SK-N-SH (cell line): Measurements from ENCODE around the gene MYB. TPM values are rescaled to one million over a fixed set of nuclear protein-coding genes. Genes with fewer than 3 reads are reported as not detected.

Source experiments
- CTCF ChIA-PET: fragments of 300-600, 350-600 bp; formaldehyde crosslinking; extraction: SDS; loops from one replicate; lab custom pipeline; 2021; lab: Yijun Ruan, JAX
- POLR2A ChIA-PET: fragments of 350-600 bp; sonication (Branson Sonifier 250); formaldehyde crosslinking; extraction: SDS; loops from one replicate; lab custom pipeline; 2020; ENCODE audit warnings: antibody characterized with exemption, inconsistent platforms; lab: Yijun Ruan, JAX
- DNase-seq: peaks from one replicate; pipeline ENCODE4 v3.0.0; 2012
- H2AFZ ChIP-seq: fragments of 200-600 bp; sonication (generic); 2 replicates; pipeline ENCODE4 v1.8.1; 2016; ENCODE audit warnings: antibody characterized with exemption, mild to moderate bottlenecking, low read depth
- H3F3A ChIP-seq: fragments of 200-600 bp; sonication (generic); replicated peaks from 2 replicates; pipeline ENCODE3; 2016; ENCODE audit warnings: antibody characterized with exemption, mild to moderate bottlenecking; ENCODE audit not compliant: insufficient read depth
- H3K27ac ChIP-seq, 2 experiments: fragments of 200-500 bp in 1 of 2; fragments of 200-600 bp in 1 of 2; sonication (Bioruptor generic) in 1 of 2; sonication (generic), shearing (Covaris generic) in 1 of 2; 2 replicates each; pipeline versions ENCODE4 v1.5.1 to v1.6.1; 2014 to 2016; ENCODE audit warnings: low read depth in 2 of 2, inconsistent platforms in 1 of 2, low read length in 1 of 2, mild to moderate bottlenecking in 1 of 2, mixed read lengths in 1 of 2
- H3K27me3 ChIP-seq: fragments of 200-600 bp; sonication (generic), shearing (Covaris generic); 2 replicates; pipeline ENCODE4 v1.6.1; 2016; ENCODE audit warnings: mixed run types; ENCODE audit not compliant: insufficient read depth
- H3K36me3 ChIP-seq, 2 experiments: fragments of 200-500 bp in 1 of 2; fragments of 200-600 bp in 1 of 2; sonication (Bioruptor generic) in 1 of 2; sonication (generic) in 1 of 2; replicated peaks in 1 of 2; 2 replicates each; pipeline versions ENCODE3 to v1.5.1; 2014 to 2016; ENCODE audit warnings: low read length in 1 of 2, mild to moderate bottlenecking in 1 of 2; ENCODE audit not compliant: insufficient read depth in 2 of 2, control insufficient read depth in 1 of 2
- H3K4me1 ChIP-seq, 2 experiments: fragments of 200-500 bp in 1 of 2; fragments of 200-600 bp in 1 of 2; sonication (Bioruptor generic) in 1 of 2; sonication (generic), shearing (Covaris generic) in 1 of 2; 2 replicates each; pipeline versions ENCODE4 v1.5.1 to v1.6.1; 2014 to 2016; ENCODE audit warnings: low read depth in 1 of 2, low read length in 1 of 2, mixed run types in 1 of 2; ENCODE audit not compliant: insufficient read depth in 2 of 2, control insufficient read depth in 1 of 2
- H3K4me2 ChIP-seq: fragments of 200-600 bp; sonication (generic), shearing (Covaris generic); 2 replicates; pipeline ENCODE4 v1.6.1; 2017; ENCODE audit warnings: mixed run types
- H3K4me3 ChIP-seq, 2 experiments: fragments of 200-500 bp in 1 of 2; fragments of 200-600 bp in 1 of 2; sonication (Bioruptor generic) in 1 of 2; sonication (generic), shearing (Covaris generic) in 1 of 2; 2 replicates each; pipeline versions ENCODE4 v1.5.1 to v1.8.1; 2014 to 2016; ENCODE audit warnings: low read depth in 2 of 2, inconsistent platforms in 1 of 2, low read length in 1 of 2, mild to moderate bottlenecking in 1 of 2, mixed read lengths in 1 of 2, moderate library complexity in 1 of 2
- H3K79me2 ChIP-seq: fragments of 200-600 bp; sonication (generic); 2 replicates; pipeline ENCODE4 v1.8.1; 2017; ENCODE audit warnings: mild to moderate bottlenecking; ENCODE audit not compliant: insufficient read depth
- H3K9ac ChIP-seq: fragments of 200-600 bp; sonication (generic); 2 replicates; pipeline ENCODE4 v1.6.1; 2017; ENCODE audit warnings: mixed run types
- H3K9me2 ChIP-seq: fragments of 200-600 bp; sonication (generic); 2 replicates; pipeline ENCODE4 v1.6.1; 2017; ENCODE audit warnings: mixed run types
- H3K9me3 ChIP-seq: fragments of 200-600 bp; sonication (generic); 2 replicates; pipeline ENCODE4 v1.6.1; 2017; ENCODE audit warnings: mixed run types, mild to moderate bottlenecking, moderate library complexity
- H4K20me1 ChIP-seq: fragments of 200-600 bp; sonication (generic); 2 replicates; pipeline ENCODE4 v1.6.1; 2017; ENCODE audit warnings: mild to moderate bottlenecking, mixed run types; ENCODE audit not compliant: insufficient read depth
- ELF1 ChIP-seq: IDR thresholded peaks from 2 replicates; pipeline ENCODE4 v1.4.0; 2012
- EZH2phosphoT487 ChIP-seq: fragments of 200-600 bp; sonication (generic); IDR thresholded peaks from 2 replicates; pipeline ENCODE4 v1.6.1; 2017; ENCODE audit warnings: low read depth, mixed run types, mild to moderate bottlenecking, antibody characterized with exemption, moderate library complexity, borderline replicate concordance
- FOSL2 ChIP-seq: IDR thresholded peaks from 2 replicates; pipeline ENCODE4 v1.4.0; 2012; ENCODE audit warnings: low read depth, mild to moderate bottlenecking, moderate library complexity, borderline replicate concordance
- FOXJ3 ChIP-seq: sonication (generic); formaldehyde crosslinking; IDR thresholded peaks from 2 replicates; pipeline ENCODE4 v1.5.1; 2020; ENCODE audit warnings: mild to moderate bottlenecking, missing genetic modification reagents
- FOXM1 ChIP-seq: IDR thresholded peaks from 2 replicates; pipeline ENCODE4 v1.4.0; 2012; ENCODE audit warnings: low read depth, mild to moderate bottlenecking
- GABPA ChIP-seq: IDR thresholded peaks from 2 replicates; pipeline ENCODE4 v1.4.0; 2012; ENCODE audit warnings: low read depth, mild to moderate bottlenecking
- GATA2 ChIP-seq: sonication (generic); formaldehyde crosslinking; IDR thresholded peaks from 2 replicates; pipeline ENCODE4 v1.5.0; 2020; ENCODE audit warnings: mild to moderate bottlenecking, missing genetic modification reagents
- MEF2A ChIP-seq: IDR thresholded peaks from 2 replicates; pipeline ENCODE4 v1.4.0; 2012; ENCODE audit warnings: low read depth, borderline replicate concordance
- MXI1 ChIP-seq: IDR thresholded peaks from 2 replicates; pipeline ENCODE4 v1.6.1; 2012; ENCODE audit warnings: mild to moderate bottlenecking, low read depth, low read length, improper control_type of control experiment
- NRF1 ChIP-seq: IDR thresholded peaks from 2 replicates; pipeline ENCODE4 v1.6.1; 2012; ENCODE audit warnings: low read depth, mild to moderate bottlenecking, low read length
- POLR2AphosphoS5 ChIP-seq: IDR thresholded peaks from 2 replicates; pipeline ENCODE4 v1.6.1; 2012; ENCODE audit warnings: low read depth, low read length
- RAD21 ChIP-seq: IDR thresholded peaks from 2 replicates; pipeline ENCODE4 v1.6.1; 2012; ENCODE audit warnings: mild to moderate bottlenecking, low read length
- RCOR1 ChIP-seq: fragments of 150-350 bp; IDR thresholded peaks from 2 replicates; pipeline ENCODE4 v1.6.1; 2017; ENCODE audit warnings: antibody characterized with exemption, low read length
- RFX5 ChIP-seq: IDR thresholded peaks from 2 replicates; pipeline ENCODE4 v1.6.1; 2012; ENCODE audit warnings: mild to moderate bottlenecking, improper control_type of control experiment, low read length
- SIN3A ChIP-seq: IDR thresholded peaks from 2 replicates; pipeline ENCODE4 v1.6.1; 2012; ENCODE audit warnings: low read depth, mild to moderate bottlenecking, low read length, moderate library complexity, borderline replicate concordance
- TAF1 ChIP-seq: IDR thresholded peaks from 2 replicates; pipeline ENCODE4 v1.6.1; 2012; ENCODE audit warnings: low read depth, mild to moderate bottlenecking, low read length, moderate library complexity, borderline replicate concordance
- TCF12 ChIP-seq: IDR thresholded peaks from 2 replicates; pipeline ENCODE4 v1.4.0; 2012
- TEAD4 ChIP-seq: IDR thresholded peaks from 2 replicates; pipeline ENCODE4 v1.4.0; 2012; ENCODE audit warnings: mild to moderate bottlenecking, borderline replicate concordance; ENCODE audit not compliant: insufficient read depth
- YY1 ChIP-seq: IDR thresholded peaks from 2 replicates; pipeline ENCODE4 v1.4.0; 2012; ENCODE audit warnings: low read depth, mild to moderate bottlenecking
- WGBS: methylation state at CpG from one replicate; pipeline ENCODE4 v1.1.6; 2017; ENCODE audit warnings: low lambda C conversion rate; 5-methylcytosine and 5-hydroxymethylcytosine counted together
- polyA plus RNA-seq, 3 experiments: library from polyadenylated mRNA; depleted of rRNA; stranded (reverse); fragments of >200 nt; gene quantifications; 2 replicates each; pipeline ENCODE4 v1.2.3, GENCODE V29; 2012
- TF ChIP-seq, protein P1 (sequence below): IDR thresholded peaks from 2 replicates; pipeline ENCODE4 v1.4.0; 2012; ENCODE audit warnings: low read depth
- TF ChIP-seq, protein P2 (sequence below): IDR thresholded peaks from 2 replicates; pipeline ENCODE4 v1.4.0; 2012; ENCODE audit warnings: low read depth, borderline replicate concordance
- TF ChIP-seq, protein P3 (sequence below): IDR thresholded peaks from 2 replicates; pipeline ENCODE4; 2012
- TF ChIP-seq, protein P4 (sequence below): fragments of 200-600 bp; sonication (generic); IDR thresholded peaks from 2 replicates; pipeline ENCODE4 v1.6.1; 2017; ENCODE audit warnings: antibody characterized with exemption, mild to moderate bottlenecking, moderate library complexity

Gene MYB
- polyA plus RNA-seq, 1 of the 3 experiments (the other 2 are of a cell fraction): 0.85 TPM

DNA sequence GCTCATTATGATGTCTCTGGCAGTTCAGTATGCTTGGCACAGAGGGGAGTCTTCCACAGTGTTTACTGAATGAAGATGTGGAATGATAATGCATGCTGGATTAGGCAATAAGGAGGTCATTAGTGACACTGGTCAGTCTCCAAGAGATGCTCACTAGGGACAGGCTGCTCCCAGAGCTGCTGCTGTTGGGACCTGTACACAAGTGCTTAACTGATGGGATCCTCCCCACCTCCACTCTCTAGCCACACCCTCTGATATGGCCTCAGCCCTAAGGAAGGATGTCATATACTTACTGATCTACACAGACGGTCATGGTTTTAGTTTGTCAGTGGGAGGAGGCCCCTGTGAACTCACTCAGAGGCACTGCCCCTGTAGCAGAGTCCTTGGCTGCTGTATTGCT is 73.4 kb downstream of the MYB start:
- Histone ChIP-seq H3K27ac (no peak overlapping the region), H3K36me3 (no peaks in the 10 kb centered on the region), H2AFZ (no peak overlapping the region)
- TF ChIP-seq TAF1 (no peak), MXI1 (no peak), NRF1 (no peak), RAD21 (no peak), EZH2phosphoT487 (no peak), TEAD4 (no peak), RFX5 (no peak), YY1 (no peak), ELF1 (no peak), POLR2AphosphoS5 (no peak), RCOR1 (no peak), FOXJ3 (CRISPR knock-in tag) (no peak), FOXM1 (no peak), MEF2A (no peak), GATA2 (CRISPR knock-in tag) (no peak)
- TF ChIP-seq, protein P1, sequence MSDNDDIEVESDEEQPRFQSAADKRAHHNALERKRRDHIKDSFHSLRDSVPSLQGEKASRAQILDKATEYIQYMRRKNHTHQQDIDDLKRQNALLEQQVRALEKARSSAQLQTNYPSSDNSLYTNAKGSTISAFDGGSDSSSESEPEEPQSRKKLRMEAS: no peak
- TF ChIP-seq, protein P2, sequence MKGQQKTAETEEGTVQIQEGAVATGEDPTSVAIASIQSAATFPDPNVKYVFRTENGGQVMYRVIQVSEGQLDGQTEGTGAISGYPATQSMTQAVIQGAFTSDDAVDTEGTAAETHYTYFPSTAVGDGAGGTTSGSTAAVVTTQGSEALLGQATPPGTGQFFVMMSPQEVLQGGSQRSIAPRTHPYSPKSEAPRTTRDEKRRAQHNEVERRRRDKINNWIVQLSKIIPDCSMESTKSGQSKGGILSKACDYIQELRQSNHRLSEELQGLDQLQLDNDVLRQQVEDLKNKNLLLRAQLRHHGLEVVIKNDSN: no peak
- TF ChIP-seq, protein P3, sequence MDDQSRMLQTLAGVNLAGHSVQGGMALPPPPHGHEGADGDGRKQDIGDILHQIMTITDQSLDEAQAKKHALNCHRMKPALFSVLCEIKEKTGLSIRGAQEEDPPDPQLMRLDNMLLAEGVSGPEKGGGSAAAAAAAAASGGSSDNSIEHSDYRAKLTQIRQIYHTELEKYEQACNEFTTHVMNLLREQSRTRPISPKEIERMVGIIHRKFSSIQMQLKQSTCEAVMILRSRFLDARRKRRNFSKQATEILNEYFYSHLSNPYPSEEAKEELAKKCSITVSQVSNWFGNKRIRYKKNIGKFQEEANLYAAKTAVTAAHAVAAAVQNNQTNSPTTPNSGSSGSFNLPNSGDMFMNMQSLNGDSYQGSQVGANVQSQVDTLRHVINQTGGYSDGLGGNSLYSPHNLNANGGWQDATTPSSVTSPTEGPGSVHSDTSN: no peak
- TF ChIP-seq, all 33 proteins: peak for 0
- POLR2A ChIA-PET: no interaction called here
- no peak for DNase-seq
- Histone ChIP-seq H3K9ac (no peak overlapping the region), H3K4me3 (no peak overlapping the region), H3K4me1 (no peaks in the 10 kb centered on the region; a peak in 1 of 4 replicates), H4K20me1 (no peaks in the 10 kb centered on the region), H3K9me3 (no peaks in the 10 kb centered on the region), H3K79me2 (no peaks in the 10 kb centered on the region), H3K9me2 (no peaks in the 10 kb centered on the region), H3K4me2 (no peak overlapping the region), H3K27me3 (no peaks in the 10 kb centered on the region), H3F3A (peaks cover 6% of the 10 kb centered on the region)
- WGBS: 50% methylated on average over 1 of the region's 1 CpG
- CTCF ChIA-PET: no interaction called here

DNA sequence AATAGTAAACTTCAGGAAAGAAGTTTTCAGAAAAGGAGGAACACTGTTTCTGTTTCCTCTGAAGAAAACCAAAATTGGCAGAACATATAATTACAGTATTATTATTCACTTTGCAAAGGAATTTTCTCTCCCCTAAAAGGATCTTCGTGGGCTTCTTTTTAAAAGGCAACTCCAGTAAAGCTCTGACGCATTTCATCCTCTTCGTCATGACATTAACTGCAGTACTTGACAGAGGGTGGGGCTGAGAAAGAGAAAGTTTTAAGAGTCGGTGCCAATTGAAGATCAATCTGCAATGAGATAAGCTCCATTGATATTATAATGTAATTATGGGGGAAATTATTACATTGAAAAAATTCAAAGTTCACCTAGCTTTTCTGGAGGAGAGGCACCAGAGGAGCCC is 75.8 kb downstream of the MYB start:
- no peak for DNase-seq
- H4K20me1 ChIP-seq: no peaks in the 10 kb centered on the region
- H3K4me3 ChIP-seq: no peak overlapping the region
- no peaks in the 10 kb centered on the region for H3K9me3 ChIP-seq
- no peaks in the 10 kb centered on the region; a peak in 1 of 4 replicates for H3K4me1 ChIP-seq
- WGBS: 76% methylated on average over 4 of the region's 4 CpGs
- POLR2A ChIA-PET: no interaction called here
- H3K79me2 ChIP-seq: no peaks in the 10 kb centered on the region
- no peaks in the 10 kb centered on the region for H3K27me3 ChIP-seq
- H3F3A ChIP-seq: no peaks in the 10 kb centered on the region
- H3K4me2 ChIP-seq: no peak overlapping the region
- CTCF ChIA-PET: no interaction called here
- no peaks in the 10 kb centered on the region for H3K9me2 ChIP-seq
- no peak overlapping the region for H3K9ac ChIP-seq
- no peaks in the 10 kb centered on the region for H3K36me3 ChIP-seq
- no peak overlapping the region for H3K27ac ChIP-seq
- no peak for TF ChIP-seq FOXM1
- TF ChIP-seq ELF1: no peak
- TF ChIP-seq YY1: no peak
- TF ChIP-seq, protein P4, sequence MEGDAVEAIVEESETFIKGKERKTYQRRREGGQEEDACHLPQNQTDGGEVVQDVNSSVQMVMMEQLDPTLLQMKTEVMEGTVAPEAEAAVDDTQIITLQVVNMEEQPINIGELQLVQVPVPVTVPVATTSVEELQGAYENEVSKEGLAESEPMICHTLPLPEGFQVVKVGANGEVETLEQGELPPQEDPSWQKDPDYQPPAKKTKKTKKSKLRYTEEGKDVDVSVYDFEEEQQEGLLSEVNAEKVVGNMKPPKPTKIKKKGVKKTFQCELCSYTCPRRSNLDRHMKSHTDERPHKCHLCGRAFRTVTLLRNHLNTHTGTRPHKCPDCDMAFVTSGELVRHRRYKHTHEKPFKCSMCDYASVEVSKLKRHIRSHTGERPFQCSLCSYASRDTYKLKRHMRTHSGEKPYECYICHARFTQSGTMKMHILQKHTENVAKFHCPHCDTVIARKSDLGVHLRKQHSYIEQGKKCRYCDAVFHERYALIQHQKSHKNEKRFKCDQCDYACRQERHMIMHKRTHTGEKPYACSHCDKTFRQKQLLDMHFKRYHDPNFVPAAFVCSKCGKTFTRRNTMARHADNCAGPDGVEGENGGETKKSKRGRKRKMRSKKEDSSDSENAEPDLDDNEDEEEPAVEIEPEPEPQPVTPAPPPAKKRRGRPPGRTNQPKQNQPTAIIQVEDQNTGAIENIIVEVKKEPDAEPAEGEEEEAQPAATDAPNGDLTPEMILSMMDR: no peak
- no peak for TF ChIP-seq TAF1
- no peak for TF ChIP-seq TCF12
- TF ChIP-seq GABPA: no peak
- TF ChIP-seq FOXJ3 (CRISPR knock-in tag): no peak
- TF ChIP-seq POLR2AphosphoS5: no peak
- TF ChIP-seq SIN3A: no peak
- TF ChIP-seq NRF1: no peak
- TF ChIP-seq FOSL2: no peak
- TF ChIP-seq TEAD4: no peak
- no peak overlapping the region for H2AFZ ChIP-seq
